Measurements from ENCODE around the gene ZBTB7C. TPM values are rescaled to one million over a fixed set of nuclear protein-coding genes. Genes with fewer than 3 reads are reported as not detected.

The ZBTB7C gene
- total and polyA plus RNA-seq, 8 donors = 1.7 to 8.7 (median 2.7) TPM

DNA sequence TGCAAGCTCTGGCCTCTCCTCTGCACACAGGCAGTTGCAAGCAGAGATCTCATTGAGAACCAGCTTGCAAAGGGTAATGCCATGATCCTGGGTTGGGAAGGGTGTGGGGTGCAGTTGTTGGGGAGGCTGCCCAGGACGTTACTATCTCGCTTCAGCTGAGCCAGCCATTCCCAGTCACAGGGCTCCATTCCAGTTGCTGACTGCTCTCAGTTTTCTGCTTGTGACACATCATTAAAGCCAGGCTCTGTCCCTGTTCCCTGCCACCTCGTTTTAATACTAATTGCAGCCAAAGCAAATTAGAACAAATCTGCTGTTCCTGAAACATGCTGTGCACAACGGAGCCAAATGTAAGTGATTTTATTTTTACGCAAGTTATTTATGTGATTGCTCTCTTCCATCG is 416.2 kb downstream of the ZBTB7C start:
- H3K27me3 ChIP-seq = peaks cover 0 to 3% of the 10 kb centered on the region in 2 donors
- DNase-seq = no peak

GRCh38 chr18:47992266-47992665 is 416.9 kb downstream of the ZBTB7C start:
- H3K4me1 ChIP-seq = no peaks in the 10 kb centered on the region
- no peak for DNase-seq
- ATAC-seq = no peak
- TF ChIP-seq CTCF (IDR thresholded peaks at IDR 0.05) = no peak
- no peak overlapping the region for H3K27ac ChIP-seq
- H3K4me3 ChIP-seq = no peak overlapping the region
- no peaks in the 10 kb centered on the region for H3K36me3 ChIP-seq
- peaks cover 0 to 3% of the 10 kb centered on the region in 2 donors for H3K27me3 ChIP-seq
- peaks cover 0 to 4% of the 10 kb centered on the region in 2 donors for H3K9me3 ChIP-seq
- intact Hi-C loops (cut with DNase I) = no loop called here

More for the DNA sequence above, 416.2 kb downstream of the ZBTB7C start:
- no peak overlapping the region for H3K4me3 ChIP-seq
- H3K36me3 ChIP-seq = no peaks in the 10 kb centered on the region
- no peak overlapping the region for H3K27ac ChIP-seq
- H3K9me3 ChIP-seq = peaks cover 0 to 7% of the 10 kb centered on the region in 2 donors
- no peak for ATAC-seq
- TF ChIP-seq CTCF (IDR thresholded peaks at IDR 0.05) = no peak
- intact Hi-C loops (cut with DNase I) = no loop called here
- H3K4me1 ChIP-seq = no peaks in the 10 kb centered on the region

DNA sequence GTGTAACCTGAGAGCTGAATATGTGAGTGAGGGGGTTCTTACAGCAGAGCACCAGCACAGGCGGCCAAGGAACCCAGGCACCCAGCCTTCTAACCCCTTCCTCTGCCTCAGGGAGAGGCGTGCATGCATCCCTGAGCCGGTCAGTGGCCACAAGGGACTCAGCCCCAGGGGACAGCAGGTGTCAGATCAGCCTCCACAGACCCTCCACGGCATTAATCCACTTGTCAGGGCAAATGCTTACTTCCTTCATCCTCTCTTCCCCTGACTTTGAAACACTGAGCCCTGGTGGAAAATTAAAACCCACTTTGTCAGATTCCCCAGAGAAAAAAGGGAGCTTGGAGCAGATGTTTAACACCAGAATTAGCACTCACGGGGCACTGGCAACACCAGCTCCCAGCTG is 418.2 kb downstream of the ZBTB7C start:
- no peak overlapping the region for H3K27ac ChIP-seq
- H3K36me3 ChIP-seq = no peaks in the 10 kb centered on the region
- intact Hi-C loops (cut with DNase I) = no loop called here
- H3K4me3 ChIP-seq = no peak overlapping the region
- DNase-seq = no peak
- no peak for ATAC-seq
- no peak for TF ChIP-seq CTCF (IDR thresholded peaks at IDR 0.05)
- peaks cover 0 to 5% of the 10 kb centered on the region in 2 donors for H3K4me1 ChIP-seq
- no peaks in the 10 kb centered on the region for H3K9me3 ChIP-seq
- H3K27me3 ChIP-seq = peaks cover 0 to 3% of the 10 kb centered on the region in 2 donors

- no peak for TF ChIP-seq CTCF (IDR thresholded peaks at IDR 0.05)
- H3K4me3 ChIP-seq = no peak overlapping the region
- H3K9me3 ChIP-seq = no peaks in the 10 kb centered on the region
- ATAC-seq = no peak
- H3K36me3 ChIP-seq = no peaks in the 10 kb centered on the region
- H3K27me3 ChIP-seq = peaks cover 0 to 3% of the 10 kb centered on the region in 2 donors
- intact Hi-C loops (cut with DNase I) = no loop called here
- H3K4me1 ChIP-seq = peaks cover 0 to 5% of the 10 kb centered on the region in 2 donors
- H3K27ac ChIP-seq = no peak overlapping the region
- no peak for DNase-seq
Observed at GRCh38 chr18:47987388-47987699, 421.8 kb downstream of the ZBTB7C start.

DNA sequence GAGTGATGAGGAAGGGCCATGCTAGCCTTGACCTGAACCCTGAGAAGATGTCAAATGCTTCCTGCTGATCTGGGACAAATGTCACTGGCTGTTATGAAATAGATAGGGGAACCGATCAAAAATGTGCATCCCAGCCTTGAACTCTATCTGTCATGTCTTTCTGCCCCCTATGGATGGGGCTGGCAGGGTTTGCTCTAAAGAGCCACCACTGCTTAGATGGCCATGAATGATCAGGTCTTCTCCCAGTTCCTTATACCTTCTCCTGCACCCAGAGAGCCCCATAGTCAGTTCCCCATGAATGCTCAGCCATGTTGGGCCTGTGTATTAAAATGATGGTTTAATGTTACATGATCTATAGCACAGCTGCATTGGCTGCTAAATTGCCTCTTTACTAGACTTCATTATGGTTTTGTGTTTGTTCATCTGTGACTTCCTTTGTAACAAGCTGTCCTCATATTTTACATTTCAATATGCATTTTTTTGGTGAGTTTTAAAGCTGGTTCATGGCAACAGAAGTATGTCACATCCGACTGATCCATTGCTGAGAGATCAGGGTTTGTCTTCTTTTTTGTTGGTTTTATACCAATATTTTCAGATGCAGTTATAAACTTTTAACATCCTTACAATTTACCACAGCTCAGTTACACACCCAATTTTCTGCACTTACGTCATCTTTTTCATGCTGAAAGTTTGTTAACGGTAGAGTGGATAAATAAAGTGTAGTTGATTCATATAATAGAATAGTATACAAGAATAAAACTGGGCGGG is 422.4 kb downstream of the ZBTB7C start:
- Histone ChIP-seq H3K27ac (no peak overlapping the region), H3K27me3 (peaks cover 0 to 3% of the 10 kb centered on the region in 2 donors), H3K4me3 (no peak overlapping the region), H3K36me3 (no peaks in the 10 kb centered on the region), H3K4me1 (peaks cover 0 to 5% of the 10 kb centered on the region in 2 donors), H3K9me3 (no peaks in the 10 kb centered on the region)
- ATAC-seq (peak; percentile 43), DNase-seq (no peak)
- intact Hi-C loops (cut with DNase I) = no loop called here
- no peak for TF ChIP-seq CTCF (IDR thresholded peaks at IDR 0.05)

All from left lung (tissue), 10 donors.